CD4-positive, alpha-beta T cell (primary cell): ENCODE results near the gene PARVB. TPM values are rescaled to one million over a fixed set of nuclear protein-coding genes. Genes with fewer than 3 reads are reported as not detected.

Experiments used
- ATAC-seq: fragments of 200-7000 bp; cut with Tn5 transposase; one replicate; pipeline ENCODE4 v1.10.0; 2022; ENCODE audit warnings: mild to moderate bottlenecking; ENCODE audit not compliant: poor library complexity
- CTCF ChIA-PET: fragments of 350-600 bp; sonication (Branson Sonifier 250); formaldehyde crosslinking; loops from one replicate; lab custom pipeline; 2021; ENCODE audit warnings: antibody characterized with exemption, inconsistent platforms; lab: Charles Lee
- POLR2A ChIA-PET: fragments of 350-600 bp; sonication (Branson Sonifier 250); formaldehyde crosslinking; loops from one replicate; lab custom pipeline; 2021; ENCODE audit warnings: antibody characterized with exemption, inconsistent platforms; lab: Charles Lee
- DNase-seq, 14 experiments: peaks; one replicate each; pipeline ENCODE4 v3.0.0-alpha.2; 2013 to 2020; ENCODE audit warnings: mixed read lengths in 2 of 14
- H3K27ac ChIP-seq, 2 donors: one replicate each; pipeline versions ENCODE4 v1.5.1 to v1.7.0; 2013; ENCODE audit warnings: low read length in 2 of 2, low read depth in 1 of 2, mild to moderate bottlenecking in 1 of 2
- H3K27me3 ChIP-seq, 2 experiments: 1 replicate in 1 of 2; 2 replicates in 1 of 2; pipeline versions ENCODE4 v1.6.1 to v1.7.0; 2013; ENCODE audit warnings: low read length in 2 of 2, control low read depth in 1 of 2, mild to moderate bottlenecking in 1 of 2, moderate library complexity in 1 of 2; ENCODE audit not compliant: insufficient read depth in 2 of 2, control insufficient read depth in 1 of 2
- H3K36me3 ChIP-seq: one replicate; pipeline ENCODE4 v1.6.1; 2013; ENCODE audit warnings: low read length, control low read depth; ENCODE audit not compliant: insufficient read depth
- H3K4me1 ChIP-seq: one replicate; pipeline ENCODE4 v1.6.1; 2013; ENCODE audit warnings: low read length, control low read depth; ENCODE audit not compliant: insufficient read depth
- H3K4me3 ChIP-seq: one replicate; pipeline ENCODE4 v1.5.1; 2013; ENCODE audit warnings: mild to moderate bottlenecking, low read length, moderate library complexity
- H3K9me3 ChIP-seq, 2 experiments: 1 replicate in 1 of 2; 2 replicates in 1 of 2; pipeline versions ENCODE4 v1.6.1 to v1.7.0; 2013; ENCODE audit warnings: low read length in 2 of 2, mild to moderate bottlenecking in 2 of 2, control low read depth in 1 of 2, moderate library complexity in 1 of 2; ENCODE audit not compliant: control insufficient read depth in 1 of 2, insufficient read depth in 1 of 2
- H3K27ac Mint-ChIP-seq: one replicate; pipeline ENCODE4 v1.8.0; 2020; ENCODE audit warnings: mixed read lengths
- H3K27me3 Mint-ChIP-seq: one replicate; pipeline ENCODE4 v1.8.0; 2021; ENCODE audit warnings: mixed read lengths
- H3K36me3 Mint-ChIP-seq: one replicate; pipeline ENCODE4 v1.8.0; 2021; ENCODE audit warnings: low read depth, mixed read lengths
- H3K4me1 Mint-ChIP-seq: one replicate; pipeline ENCODE4 v1.8.0; 2021; ENCODE audit warnings: low read depth, mixed read lengths
- H3K4me3 Mint-ChIP-seq: one replicate; pipeline ENCODE4 v1.8.0; 2020; ENCODE audit warnings: mild to moderate bottlenecking, mixed read lengths
- H3K9me3 Mint-ChIP-seq: one replicate; pipeline ENCODE4 v1.8.0; 2020; ENCODE audit warnings: mixed read lengths
- intact Hi-C, 2 experiments: fragments of 100-400 bp; cut with DNase I in 1 of 2; cut with micrococcal nuclease in 1 of 2; formaldehyde crosslinking; loops; one replicate each; pipeline versions ENCODE4 v1.15.1 to v1.9.0; 2023 to 2025; cut with DNase I, micrococcal nuclease
- total RNA-seq, 174 experiments: library from RNA in 2 of 174; stranded (reverse) in 2 of 174; gene quantifications; one replicate each; pipeline ENCODE4 v1.2.3 and lab custom pipeline; 2021 to 2026
- TF ChIP-seq, protein P1 (sequence below): fragments of 200-600 bp; IDR thresholded peaks from one replicate; pipeline ENCODE4 v1.8.0; 2022; ENCODE audit warnings: antibody characterized with exemption, mild to moderate bottlenecking

Gene PARVB
- total RNA-seq, 2 experiments from 2014 or later: 6.2 to 6.4 TPM

DNA sequence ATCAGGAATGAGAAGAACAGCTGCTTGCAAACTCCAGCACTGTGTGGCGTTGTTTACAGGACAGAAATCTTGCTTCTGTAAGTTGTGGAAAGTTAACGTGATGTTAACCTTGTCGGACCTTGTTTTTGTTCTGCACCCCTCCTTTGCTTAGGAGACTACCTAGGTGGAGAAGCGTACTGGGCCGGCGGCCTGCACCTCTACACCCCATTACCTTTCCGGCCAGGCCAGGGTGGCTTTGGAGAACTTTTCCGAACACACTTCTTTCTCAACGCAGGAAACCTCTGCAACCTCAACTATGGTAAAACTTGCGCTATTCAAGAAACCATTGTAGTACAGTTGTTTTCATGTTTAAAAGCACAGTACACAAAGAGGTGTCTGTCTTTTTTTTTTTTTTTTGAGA lies 35.1 kb upstream of the PARVB start:
- H3K4me1 Mint-ChIP-seq: peaks cover 10% of the 10 kb centered on the region
- Histone ChIP-seq H3K4me3 (no peak overlapping the region), H3K9me3 (no peaks in the 10 kb centered on the region), H3K27ac (no peak overlapping the region), H3K27me3 (no peaks in the 10 kb centered on the region), H3K4me1 (peaks cover 8% of the 10 kb centered on the region), H3K36me3 (peaks cover 75% of the 10 kb centered on the region)
- ATAC-seq: no peak
- intact Hi-C loops: no loop called here
- ChIA-PET CTCF (interaction anchor here (1.6 kb wide), 1 partner anchor 579 kb away, joined by 3 read pairs; no protein-coding TSS in a partner anchor), POLR2A (no interaction called here)
- TF ChIP-seq, protein P1, sequence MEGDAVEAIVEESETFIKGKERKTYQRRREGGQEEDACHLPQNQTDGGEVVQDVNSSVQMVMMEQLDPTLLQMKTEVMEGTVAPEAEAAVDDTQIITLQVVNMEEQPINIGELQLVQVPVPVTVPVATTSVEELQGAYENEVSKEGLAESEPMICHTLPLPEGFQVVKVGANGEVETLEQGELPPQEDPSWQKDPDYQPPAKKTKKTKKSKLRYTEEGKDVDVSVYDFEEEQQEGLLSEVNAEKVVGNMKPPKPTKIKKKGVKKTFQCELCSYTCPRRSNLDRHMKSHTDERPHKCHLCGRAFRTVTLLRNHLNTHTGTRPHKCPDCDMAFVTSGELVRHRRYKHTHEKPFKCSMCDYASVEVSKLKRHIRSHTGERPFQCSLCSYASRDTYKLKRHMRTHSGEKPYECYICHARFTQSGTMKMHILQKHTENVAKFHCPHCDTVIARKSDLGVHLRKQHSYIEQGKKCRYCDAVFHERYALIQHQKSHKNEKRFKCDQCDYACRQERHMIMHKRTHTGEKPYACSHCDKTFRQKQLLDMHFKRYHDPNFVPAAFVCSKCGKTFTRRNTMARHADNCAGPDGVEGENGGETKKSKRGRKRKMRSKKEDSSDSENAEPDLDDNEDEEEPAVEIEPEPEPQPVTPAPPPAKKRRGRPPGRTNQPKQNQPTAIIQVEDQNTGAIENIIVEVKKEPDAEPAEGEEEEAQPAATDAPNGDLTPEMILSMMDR: no peak
- H3K27ac Mint-ChIP-seq: no peak overlapping the region
- peaks cover 95% of the 10 kb centered on the region for H3K36me3 Mint-ChIP-seq
- H3K4me3 Mint-ChIP-seq: no peak overlapping the region
- H3K9me3 Mint-ChIP-seq: no peaks in the 10 kb centered on the region
- H3K27me3 Mint-ChIP-seq: no peaks in the 10 kb centered on the region
- no peak for DNase-seq

DNA sequence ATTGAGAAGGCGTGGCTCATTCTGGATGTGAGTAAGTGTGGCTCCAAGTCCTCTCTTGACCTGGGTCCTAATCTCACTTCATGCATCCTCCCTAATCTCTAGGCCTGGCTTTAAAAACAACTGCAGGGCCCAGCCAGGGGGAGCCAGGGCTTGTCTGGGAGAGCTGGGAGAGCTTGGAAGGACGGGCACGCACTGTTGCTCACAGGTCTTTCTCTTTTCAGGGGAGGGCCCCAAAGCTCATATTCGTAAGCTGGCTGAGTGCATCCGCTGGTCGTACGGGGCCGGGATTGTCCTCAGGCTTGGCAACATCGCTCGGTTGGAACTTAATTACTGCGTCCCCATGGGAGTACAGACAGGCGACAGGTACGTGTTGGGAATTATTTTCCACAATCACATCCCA lies 34.1 kb upstream of the PARVB start:
- peaks cover 10% of the 10 kb centered on the region for H3K4me1 ChIP-seq
- DNase-seq: no peak
- Mint-ChIP-seq H3K9me3 (no peaks in the 10 kb centered on the region), H3K4me1 (peaks cover 19% of the 10 kb centered on the region), H3K27me3 (no peaks in the 10 kb centered on the region), H3K27ac (no peak overlapping the region), H3K36me3 (peaks cover 94% of the 10 kb centered on the region), H3K4me3 (no peak overlapping the region)
- H3K27me3 ChIP-seq: no peaks in the 10 kb centered on the region
- CTCF ChIA-PET: interaction anchor here (1.0 kb wide), 2 partner anchors 44 to 96 kb away, joined by 3 to 4 read pairs; no protein-coding TSS in a partner anchor
- ATAC-seq: no peak
- H3K9me3 ChIP-seq: no peaks in the 10 kb centered on the region
- no peak overlapping the region for H3K4me3 ChIP-seq
- POLR2A ChIA-PET: no interaction called here
- TF ChIP-seq, protein P1: no peak
- H3K27ac ChIP-seq: no peak overlapping the region
- intact Hi-C loops: loop anchor here in 1 of 2 experiments (10.0 kb wide), 2 partner anchors 195 to 515 kb away; partner anchors contain the start of gene PARVG
- H3K36me3 ChIP-seq: peaks cover 77% of the 10 kb centered on the region

DNA sequence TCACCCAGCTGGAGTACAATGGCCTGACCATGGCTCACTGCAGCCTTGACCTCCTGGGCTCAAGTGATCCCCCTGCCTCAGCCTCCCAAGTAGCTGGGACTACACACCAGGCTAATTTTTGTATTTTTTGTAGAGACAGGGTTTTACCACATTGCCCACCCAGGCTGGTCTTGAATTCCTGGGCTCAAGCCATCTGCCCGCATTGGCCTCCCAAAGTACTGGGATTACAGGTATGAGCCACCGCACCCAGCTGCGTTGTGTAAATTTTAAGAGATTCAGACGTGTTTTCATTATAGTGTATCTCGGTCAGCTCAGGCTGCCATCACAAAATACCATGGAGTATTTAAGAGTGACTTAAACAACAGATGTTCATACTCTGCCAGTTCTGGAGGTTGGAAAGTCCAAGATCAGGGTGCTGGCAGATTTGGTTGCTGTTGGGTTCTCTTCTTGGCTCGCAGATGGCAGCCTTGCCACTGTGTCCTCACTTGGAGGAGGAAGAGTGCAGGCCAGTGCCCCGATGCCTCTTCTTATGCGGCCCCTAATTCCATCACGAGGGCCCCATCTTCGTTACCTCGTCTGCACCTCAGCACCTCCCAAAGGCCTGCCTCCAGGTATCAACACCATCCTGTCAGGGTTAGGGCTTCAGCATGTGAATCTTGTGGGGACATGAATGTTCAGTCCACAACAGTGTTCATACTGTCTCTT lies 32.6 kb upstream of the PARVB start:
- no peak overlapping the region for H3K27ac ChIP-seq
- peaks cover 77% of the 10 kb centered on the region for H3K36me3 ChIP-seq
- no peaks in the 10 kb centered on the region for H3K27me3 ChIP-seq
- H3K9me3 ChIP-seq: no peaks in the 10 kb centered on the region
- Mint-ChIP-seq H3K27me3 (no peaks in the 10 kb centered on the region), H3K27ac (no peak overlapping the region), H3K4me3 (no peak overlapping the region), H3K9me3 (no peaks in the 10 kb centered on the region), H3K36me3 (peaks cover 90% of the 10 kb centered on the region), H3K4me1 (peaks cover 33% of the 10 kb centered on the region)
- ChIA-PET CTCF (no interaction called here), POLR2A (no interaction called here)
- ATAC-seq (no peak), DNase-seq (no peak)
- intact Hi-C loops: loop anchor here (2.0 to 10.0 kb wide), 6 partner anchors 89 to 745 kb away; partner anchors contain the start of gene PARVG (in 1 of the 2)
- H3K4me1 ChIP-seq: peaks cover 24% of the 10 kb centered on the region
- H3K4me3 ChIP-seq: no peak overlapping the region
- TF ChIP-seq, protein P1: no peak
